Suprapubic skin (tissue), 4 donors: ENCODE results near the gene FEM1B.

ENCODE experiments used
- EP300 ChIP-seq: sonication (generic); formaldehyde crosslinking; IDR thresholded peaks from one replicate; pipeline ENCODE4 v1.6.1; 2017; ENCODE audit warnings: antibody characterized with exemption
- POLR2A ChIP-seq, 2 donors: fragments of 450-650 bp; IDR thresholded peaks; one replicate each; pipeline ENCODE4 v1.6.1; 2017; ENCODE audit warnings: antibody characterized with exemption in 2 of 2, mild to moderate bottlenecking in 2 of 2, moderate library complexity in 2 of 2
- POLR2AphosphoS5 ChIP-seq, 3 donors: sonication (generic); formaldehyde crosslinking; IDR thresholded peaks; one replicate each; pipeline ENCODE4 v1.6.1; 2017; ENCODE audit warnings: antibody characterized with exemption in 3 of 3
- TF ChIP-seq, protein P1 (sequence below), 2 donors: fragments of 200-600 bp in 1 of 2; fragments of 450-650 bp in 1 of 2; sonication (generic) in 1 of 2; IDR thresholded peaks; one replicate each; pipeline ENCODE4 v1.5.1; 2016 to 2019; ENCODE audit warnings: antibody characterized with exemption in 2 of 2, mild to moderate bottlenecking in 1 of 2, moderate library complexity in 1 of 2

- TF ChIP-seq, protein P1, sequence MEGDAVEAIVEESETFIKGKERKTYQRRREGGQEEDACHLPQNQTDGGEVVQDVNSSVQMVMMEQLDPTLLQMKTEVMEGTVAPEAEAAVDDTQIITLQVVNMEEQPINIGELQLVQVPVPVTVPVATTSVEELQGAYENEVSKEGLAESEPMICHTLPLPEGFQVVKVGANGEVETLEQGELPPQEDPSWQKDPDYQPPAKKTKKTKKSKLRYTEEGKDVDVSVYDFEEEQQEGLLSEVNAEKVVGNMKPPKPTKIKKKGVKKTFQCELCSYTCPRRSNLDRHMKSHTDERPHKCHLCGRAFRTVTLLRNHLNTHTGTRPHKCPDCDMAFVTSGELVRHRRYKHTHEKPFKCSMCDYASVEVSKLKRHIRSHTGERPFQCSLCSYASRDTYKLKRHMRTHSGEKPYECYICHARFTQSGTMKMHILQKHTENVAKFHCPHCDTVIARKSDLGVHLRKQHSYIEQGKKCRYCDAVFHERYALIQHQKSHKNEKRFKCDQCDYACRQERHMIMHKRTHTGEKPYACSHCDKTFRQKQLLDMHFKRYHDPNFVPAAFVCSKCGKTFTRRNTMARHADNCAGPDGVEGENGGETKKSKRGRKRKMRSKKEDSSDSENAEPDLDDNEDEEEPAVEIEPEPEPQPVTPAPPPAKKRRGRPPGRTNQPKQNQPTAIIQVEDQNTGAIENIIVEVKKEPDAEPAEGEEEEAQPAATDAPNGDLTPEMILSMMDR (IDR thresholded peaks at IDR 0.05), result no peak
- no peak for TF ChIP-seq POLR2A (IDR thresholded peaks at IDR 0.05)
- no peak for TF ChIP-seq POLR2AphosphoS5 (IDR thresholded peaks at IDR 0.05)
- TF ChIP-seq EP300, result no peak
These were observed 13.2 kb downstream of the FEM1B start for GRCh38 chr15:68290715-68291114.
